ENCODE measurements around the gene DLGAP1. TPM values are rescaled to one million over a fixed set of nuclear protein-coding genes. Genes with fewer than 3 reads are reported as not detected.
"Not testable (repeated sequence)": the region's sequence is repeated elsewhere in the genome, so short reads cannot be mapped to it uniquely, and the experiment has no call there.

DLGAP1 gene
- total RNA-seq, 1 donor from 2014 or later: 11.5 TPM

- no peak overlapping the region for H3K4me3 Mint-ChIP-seq
- H3K36me3 Mint-ChIP-seq (ENCODE audit: low read depth): no peaks in the 10 kb centered on the region
- TF ChIP-seq CTCF (conservative IDR thresholded peaks at IDR 0.05): no peak
- no peaks in the 10 kb centered on the region for H3K27me3 Mint-ChIP-seq (ENCODE audit: low read depth)
- no peak overlapping the region for H3K27ac Mint-ChIP-seq (ENCODE audit: unreplicated experiment)
- H3K9me3 Mint-ChIP-seq: no peaks in the 10 kb centered on the region
- peaks cover 51% of the 10 kb centered on the region for H3K4me1 Mint-ChIP-seq
- no peak for DNase-seq (ENCODE audit: low read depth, low spot score)
These were observed 844.3 kb downstream of the DLGAP1 start for GRCh38 chr18:3610813-3611212.

- Mint-ChIP-seq H3K4me1 (peaks cover 45% of the 10 kb centered on the region), H3K9me3 (no peaks in the 10 kb centered on the region), H3K36me3 (ENCODE audit: low read depth) (no peaks in the 10 kb centered on the region), H3K27ac (ENCODE audit: unreplicated experiment) (peak overlapping the region; percentile 87), H3K27me3 (ENCODE audit: low read depth) (no peaks in the 10 kb centered on the region), H3K4me3 (peak overlapping the region; percentile 44)
- no peak for TF ChIP-seq CTCF (conservative IDR thresholded peaks at IDR 0.05)
- DNase-seq (ENCODE audit: low read depth, low spot score): no peak
These were observed 844.9 kb downstream of the DLGAP1 start for GRCh38 chr18:3610188-3610708.

- Mint-ChIP-seq H3K27ac (ENCODE audit: unreplicated experiment) (peak overlapping the region; percentile 84), H3K4me3 (peak overlapping the region; percentile 62), H3K4me1 (peaks cover 37% of the 10 kb centered on the region), H3K36me3 (ENCODE audit: low read depth) (no peaks in the 10 kb centered on the region), H3K27me3 (ENCODE audit: low read depth) (no peaks in the 10 kb centered on the region), H3K9me3 (no peaks in the 10 kb centered on the region)
- DNase-seq (ENCODE audit: low read depth, low spot score): no peak
- no peak for TF ChIP-seq CTCF (conservative IDR thresholded peaks at IDR 0.05)
These were observed 846.6 kb downstream of the DLGAP1 start for GRCh38 chr18:3608488-3608887.

- H3K4me3 Mint-ChIP-seq: peak overlapping the region; percentile 62
These were observed 847.0 kb downstream of the DLGAP1 start for GRCh38 chr18:3608099-3608453.

DNA sequence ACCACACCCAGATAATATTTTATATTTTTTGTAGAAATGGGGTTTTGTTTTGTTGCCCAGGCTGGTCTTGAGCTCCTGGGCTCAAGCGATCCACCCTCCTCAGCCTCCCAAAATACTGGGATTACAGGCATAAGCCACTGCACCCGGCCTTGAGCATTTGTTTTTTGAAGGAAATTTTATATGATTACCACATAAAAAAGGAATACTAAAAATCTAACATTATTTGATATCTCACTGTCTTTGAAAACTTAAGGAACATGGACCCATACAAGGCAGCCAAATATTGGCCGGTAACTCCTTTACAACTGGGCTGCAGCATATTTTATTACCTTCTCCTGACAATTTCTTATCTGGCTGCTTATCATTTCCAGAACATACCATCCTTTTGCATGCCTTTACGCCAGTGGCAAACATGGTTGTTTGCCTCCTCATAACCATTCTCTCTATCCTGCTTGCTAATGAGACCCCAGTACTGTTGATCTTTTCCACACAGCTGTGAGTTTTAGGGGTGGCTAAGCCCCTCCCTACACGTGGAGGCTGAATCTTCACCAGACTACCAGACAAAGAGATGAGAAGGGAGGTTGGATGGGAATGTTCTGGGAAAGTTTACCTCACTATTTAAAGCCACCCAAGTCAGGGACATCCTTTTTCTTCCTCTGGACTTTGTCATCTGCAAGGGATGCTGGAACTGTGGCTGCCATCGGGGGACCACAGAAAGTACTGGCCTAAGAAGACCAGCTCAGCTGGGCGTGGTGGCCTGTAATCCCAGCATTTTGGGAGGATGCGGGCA lies 847.6 kb downstream of the DLGAP1 start:
- H3K9me3 Mint-ChIP-seq: no peaks in the 10 kb centered on the region
- peak overlapping the region; percentile 90 for H3K27ac Mint-ChIP-seq (ENCODE audit: unreplicated experiment)
- H3K36me3 Mint-ChIP-seq (ENCODE audit: low read depth): no peaks in the 10 kb centered on the region
- H3K27me3 Mint-ChIP-seq (ENCODE audit: low read depth): no peaks in the 10 kb centered on the region
- no peak for TF ChIP-seq CTCF (conservative IDR thresholded peaks at IDR 0.05)
- peaks cover 35% of the 10 kb centered on the region for H3K4me1 Mint-ChIP-seq
- peak overlapping the region; percentile 54 for H3K4me3 Mint-ChIP-seq
- no peak for DNase-seq (ENCODE audit: low read depth, low spot score)

More at GRCh38 chr18:3608099-3608453, 847.0 kb downstream of the DLGAP1 start:
- H3K9me3 Mint-ChIP-seq; H3K27ac Mint-ChIP-seq (ENCODE audit: unreplicated experiment); H3K27me3 Mint-ChIP-seq (ENCODE audit: low read depth); DNase-seq (ENCODE audit: low read depth, low spot score); H3K36me3 Mint-ChIP-seq (ENCODE audit: low read depth): not testable (repeated sequence)
- H3K4me1 Mint-ChIP-seq: peaks cover 37% of the 10 kb centered on the region

GRCh38 chr18:3606863-3607262 lies 848.2 kb downstream of the DLGAP1 start:
- H3K4me3 Mint-ChIP-seq: not testable (repeated sequence)

More at GRCh38 chr18:3606863-3607262, 848.2 kb downstream of the DLGAP1 start:
- Mint-ChIP-seq H3K27ac (ENCODE audit: unreplicated experiment) (peak overlapping the region; percentile 6), H3K4me1 (peaks cover 32% of the 10 kb centered on the region)
- H3K9me3 Mint-ChIP-seq; DNase-seq (ENCODE audit: low read depth, low spot score); H3K36me3 Mint-ChIP-seq (ENCODE audit: low read depth); H3K27me3 Mint-ChIP-seq (ENCODE audit: low read depth): not testable (repeated sequence)
